Myocyte (in vitro differentiated cells): ENCODE data around the gene ETFA. TPM values are rescaled to one million over a fixed set of nuclear protein-coding genes. Genes with fewer than 3 reads are reported as not detected.

Source experiments
- DNase-seq: peaks from one replicate; pipeline ENCODE4 v3.0.0-alpha.2; 2012; ENCODE audit warnings: low read depth
- total RNA-seq: library from RNA; depleted of rRNA; stranded (reverse); fragments of >200 nt; gene quantifications from 2 replicates; pipeline ENCODE4 v1.2.3, GENCODE V29; 2014

Gene ETFA
- total RNA-seq, 1 donor from 2014 or later, result 144 TPM

- DNase-seq, result no peak
Observed at GRCh38 chr15:76221085-76221767, 90.0 kb downstream of the ETFA start.

DNA sequence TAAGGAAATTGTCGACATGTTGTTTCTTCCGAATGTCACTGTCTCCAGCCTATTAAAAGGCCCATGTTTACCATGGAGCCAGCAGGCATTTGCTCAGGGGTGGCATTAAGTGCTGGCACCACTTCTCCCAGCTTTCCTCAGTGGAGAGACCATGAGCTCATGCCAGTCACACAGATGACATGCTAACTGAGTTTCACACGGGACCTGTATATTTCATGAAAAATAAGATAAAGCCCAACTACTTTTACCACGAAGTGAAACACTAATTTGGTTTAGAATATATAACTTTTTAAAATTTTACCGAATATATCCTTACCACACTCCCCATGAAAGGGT, 93.4 kb downstream of the ETFA start:
- DNase-seq, result no peak

DNA sequence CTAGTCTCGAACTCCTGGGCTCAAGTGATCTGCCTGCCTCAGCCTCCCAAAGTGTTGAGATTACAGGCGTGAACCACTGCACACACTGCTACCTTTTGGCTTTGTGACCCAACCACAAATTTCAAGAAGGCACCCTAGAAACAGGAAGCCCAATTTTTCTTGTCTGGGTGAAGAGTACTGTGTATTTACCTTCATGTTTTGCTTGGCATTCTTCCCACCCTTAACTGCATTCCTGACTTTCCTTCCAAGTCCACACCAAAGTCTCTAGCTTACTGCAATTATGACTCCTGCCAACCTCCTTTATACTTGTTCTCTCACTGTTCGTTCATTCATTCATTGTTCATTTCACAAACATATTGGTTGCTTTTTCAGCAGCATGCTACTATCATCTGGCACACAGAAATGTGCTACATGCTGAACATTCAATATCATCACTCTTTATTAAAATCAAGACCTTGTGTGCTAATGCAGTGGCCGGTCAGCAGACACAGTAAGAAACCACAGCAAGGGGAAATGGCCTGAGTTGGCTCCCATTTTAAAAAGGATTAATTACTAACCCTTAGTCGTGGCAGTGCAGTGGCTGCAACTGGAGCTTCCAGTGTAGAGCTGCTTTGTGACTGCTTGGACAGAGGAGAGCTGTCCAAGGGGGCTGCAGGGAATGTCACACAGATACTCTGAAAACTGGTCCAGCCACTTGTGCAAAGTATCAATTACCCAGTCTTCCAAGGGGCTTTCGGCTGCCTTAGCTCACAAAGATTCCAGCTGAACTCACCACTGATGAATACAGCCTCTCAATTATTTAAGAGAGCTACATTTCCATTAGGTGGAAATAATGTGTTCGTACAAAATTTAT, 94.0 kb downstream of the ETFA start:
- DNase-seq, result peak; percentile 21

GRCh38 chr15:76215634-76216033, 95.6 kb downstream of the ETFA start:
- DNase-seq, result no peak

DNA sequence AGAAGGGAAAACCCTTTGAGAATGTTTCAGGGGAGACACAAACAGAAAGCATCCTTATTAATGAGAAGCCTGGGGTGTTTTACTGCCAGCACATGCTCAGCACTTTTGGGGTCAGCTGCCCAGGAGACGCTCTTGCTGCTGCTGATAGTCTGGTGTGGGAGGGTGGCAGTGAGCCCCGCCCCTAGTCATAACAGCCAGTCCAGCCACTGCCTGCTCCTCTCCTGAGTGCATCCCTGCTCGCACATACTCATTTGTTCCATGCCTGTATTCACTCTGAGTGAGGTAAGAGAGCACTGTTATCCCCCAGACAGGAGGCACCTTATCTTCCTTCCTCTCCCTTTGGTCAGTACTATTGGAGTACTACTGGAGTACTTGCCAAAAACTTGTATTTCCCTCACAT, 101.3 kb downstream of the ETFA start:
- no peak for DNase-seq

DNA sequence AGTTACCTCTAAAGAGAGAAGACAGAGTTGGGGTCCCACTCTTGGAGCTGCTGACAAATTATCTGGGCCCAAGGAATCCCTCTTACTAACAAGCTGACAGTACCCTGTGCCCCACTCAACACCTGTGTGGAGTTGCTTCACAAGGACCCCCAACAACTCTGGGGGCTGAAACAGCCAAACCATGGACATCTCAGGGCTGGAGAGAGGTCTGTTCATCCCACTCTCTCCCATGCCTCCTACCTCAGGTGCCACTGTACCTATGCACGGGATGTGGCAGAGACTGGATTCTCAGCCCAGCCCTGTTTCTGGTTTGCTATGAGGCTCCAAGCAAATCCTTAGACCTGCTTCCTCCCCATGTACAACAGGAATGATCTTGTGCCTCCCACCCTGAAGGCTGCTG, 101.7 kb downstream of the ETFA start:
- no peak for DNase-seq

GRCh38 chr15:76208786-76209424, 102.4 kb downstream of the ETFA start:
- peak; percentile 7 for DNase-seq

DNA sequence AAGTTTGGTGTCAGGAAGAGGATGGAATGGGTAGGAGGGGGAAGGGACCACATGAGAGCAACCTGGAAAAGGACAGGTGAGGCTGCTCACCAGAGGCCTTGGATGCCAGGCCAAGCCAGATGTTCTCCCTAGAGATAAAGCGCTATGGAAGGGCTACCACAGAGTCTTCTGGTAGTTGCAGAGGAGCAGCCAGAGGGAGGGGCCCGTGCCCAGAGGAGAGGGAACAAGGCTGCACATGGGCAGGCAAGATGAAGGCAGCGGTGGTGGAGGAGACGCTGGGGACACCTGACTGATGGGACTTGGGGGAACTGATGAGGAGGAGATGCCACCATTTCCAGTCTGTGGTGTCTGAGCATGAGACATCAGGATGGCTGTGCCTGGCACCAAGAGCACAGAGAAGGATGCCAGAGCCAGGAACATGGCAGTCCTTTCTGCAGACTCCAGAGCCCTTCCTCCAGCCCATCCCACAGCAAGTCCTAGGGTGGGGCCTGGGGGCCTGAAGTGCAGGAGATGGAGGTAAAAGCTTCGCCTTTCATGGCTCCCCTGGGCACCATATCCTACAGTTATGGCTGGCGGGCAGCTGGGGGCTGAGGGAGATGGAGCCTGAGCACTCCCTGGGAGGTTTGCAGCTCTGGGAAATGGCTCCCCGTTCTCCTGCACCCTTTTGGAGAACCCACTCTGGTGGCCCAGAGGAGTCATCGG, 103.0 kb downstream of the ETFA start:
- no peak for DNase-seq

- peak; percentile 95 for DNase-seq
Observed at GRCh38 chr15:76206325-76206976, 104.8 kb downstream of the ETFA start.

- no peak for DNase-seq
Observed at GRCh38 chr15:76204916-76205460, 106.3 kb downstream of the ETFA start.

DNA sequence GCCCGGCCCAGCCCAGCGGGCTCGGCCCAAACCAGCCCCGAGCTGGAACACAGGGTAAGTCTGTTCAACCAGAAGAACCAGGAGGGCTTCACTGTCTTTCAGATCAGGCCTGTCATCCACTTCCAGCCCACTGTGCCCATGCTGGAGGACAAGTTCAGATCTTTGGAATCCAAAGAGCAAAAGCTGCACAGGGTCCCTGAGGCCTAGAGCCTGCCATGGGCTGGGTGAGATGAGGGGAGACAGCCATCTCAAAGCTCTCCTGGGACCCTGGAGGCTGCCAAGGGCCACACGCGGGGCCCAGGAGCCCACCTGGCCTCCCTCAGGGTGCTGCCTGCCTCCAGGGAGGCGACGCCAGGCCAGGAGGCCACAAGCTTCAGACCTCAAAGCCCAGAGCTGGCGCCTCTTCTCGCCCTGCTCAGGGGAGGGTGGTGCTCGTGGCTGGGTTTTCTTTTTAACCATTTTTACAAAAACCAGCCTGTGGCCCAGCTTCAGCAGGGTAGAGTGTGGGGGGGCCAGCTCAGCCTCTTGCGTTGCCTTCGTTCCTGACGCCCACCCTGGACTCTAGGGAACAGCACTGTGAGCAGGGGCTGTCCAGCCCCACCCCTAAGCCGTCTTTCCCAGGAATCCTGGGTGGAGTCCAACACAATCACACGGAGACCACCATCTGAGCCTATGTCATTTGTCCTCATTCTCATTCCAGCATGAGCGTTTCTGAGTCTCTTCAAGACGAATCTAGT, 107.0 kb downstream of the ETFA start:
- DNase-seq, result no peak

GRCh38 chr15:76203346-76204108, 107.7 kb downstream of the ETFA start:
- no peak for DNase-seq

DNA sequence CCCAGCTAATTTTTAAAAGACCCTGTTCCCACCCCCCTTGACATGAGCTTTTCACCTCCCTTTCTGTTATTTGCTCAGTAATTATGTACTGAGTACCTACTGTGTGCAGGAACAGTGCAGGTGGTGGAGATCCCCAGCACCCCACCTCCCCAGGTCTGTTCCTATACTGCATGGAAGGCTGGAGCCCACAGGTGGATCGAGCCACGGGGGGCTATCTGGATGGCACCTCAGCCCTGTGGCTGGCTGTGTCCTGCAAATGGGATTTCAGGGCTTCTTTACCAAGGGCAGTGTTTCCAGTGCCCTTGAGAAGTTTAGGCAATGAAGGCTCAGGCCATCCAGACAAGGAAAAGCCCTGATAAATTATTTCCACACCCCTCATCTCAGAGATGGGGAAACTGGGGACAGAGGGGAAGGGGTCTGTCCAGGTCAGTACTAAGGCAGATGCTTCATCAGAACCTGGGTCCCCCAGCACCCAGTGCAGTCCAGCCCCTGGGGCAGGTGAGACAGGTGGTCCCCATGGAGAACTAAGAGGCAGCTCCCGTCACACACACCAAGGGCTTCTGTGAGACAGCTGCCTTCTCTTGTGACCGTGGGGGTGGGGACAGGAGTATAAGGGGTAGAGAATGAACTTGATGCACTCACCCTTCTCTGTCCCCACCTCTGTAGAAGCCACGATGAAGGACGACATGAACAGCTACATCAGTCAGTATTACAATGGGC, 109.6 kb downstream of the ETFA start:
- DNase-seq, result no peak

- DNase-seq, result no peak
Observed at GRCh38 chr15:76200641-76201105, 110.6 kb downstream of the ETFA start.

DNA sequence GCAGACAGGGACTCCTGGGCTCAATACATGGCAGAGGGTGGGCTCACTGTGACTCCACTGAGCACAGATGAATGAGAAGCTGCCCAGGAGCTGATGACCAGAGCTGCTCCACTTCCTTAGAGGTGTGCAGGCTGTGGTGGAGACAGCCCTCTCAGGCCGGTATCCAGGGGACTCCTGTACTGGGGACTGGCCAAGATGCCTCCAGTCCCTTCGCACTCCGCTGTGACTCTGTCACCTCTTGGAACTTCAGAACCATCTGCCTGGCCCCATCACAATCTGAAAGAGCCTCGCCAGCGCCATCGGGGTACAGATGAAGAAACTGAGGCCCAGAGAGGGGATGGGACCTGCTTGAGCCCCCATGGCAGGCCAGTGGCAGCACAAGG, 111.2 kb downstream of the ETFA start:
- DNase-seq, result no peak

DNA sequence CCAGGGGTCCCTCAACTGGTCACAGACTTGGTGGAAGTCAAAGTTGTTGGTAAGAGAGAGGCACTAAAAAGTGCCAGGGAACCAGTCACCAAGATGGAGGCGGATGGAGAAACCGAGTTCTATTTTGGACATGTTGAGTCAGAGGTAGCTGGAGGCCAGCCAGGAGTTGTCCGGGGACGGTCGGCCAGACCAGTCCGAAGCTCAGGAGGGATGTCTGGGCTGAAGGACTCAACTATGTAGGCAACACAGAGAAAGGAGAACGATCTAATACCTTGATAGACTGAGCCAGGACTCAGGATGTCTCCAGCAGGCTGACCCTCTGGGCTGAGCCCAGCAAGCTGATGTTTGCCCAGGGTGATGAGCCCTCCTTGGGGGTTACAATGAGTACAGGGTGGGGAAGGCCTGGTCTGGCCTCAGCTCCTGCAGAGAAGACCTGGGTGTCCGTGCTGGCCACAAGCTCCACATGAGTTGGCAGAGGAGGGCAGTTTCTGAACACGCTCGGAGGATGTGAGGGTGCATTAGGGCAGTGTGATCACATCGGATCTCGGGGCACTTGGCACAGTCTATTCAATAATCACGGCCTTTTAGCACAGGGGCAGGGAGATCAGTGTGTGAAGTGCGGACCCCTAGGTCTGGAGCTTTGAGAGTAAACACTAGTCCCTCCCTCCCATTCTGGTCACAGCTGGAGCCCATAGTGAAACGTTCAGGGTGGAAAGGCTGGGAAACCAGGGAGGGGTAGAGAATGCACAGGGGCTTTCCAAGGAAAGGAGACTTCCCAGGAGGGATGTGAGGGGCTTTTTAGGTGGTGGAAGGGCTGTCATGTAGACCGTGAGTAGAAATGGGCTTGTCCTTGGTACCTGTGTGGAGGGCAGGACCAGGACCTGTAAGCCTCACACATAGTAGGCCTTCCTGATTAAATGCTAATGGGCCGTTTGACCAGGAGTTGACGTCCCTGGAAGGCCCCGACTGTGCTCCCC, 111.9 kb downstream of the ETFA start:
- DNase-seq, result peak; percentile 92

DNA sequence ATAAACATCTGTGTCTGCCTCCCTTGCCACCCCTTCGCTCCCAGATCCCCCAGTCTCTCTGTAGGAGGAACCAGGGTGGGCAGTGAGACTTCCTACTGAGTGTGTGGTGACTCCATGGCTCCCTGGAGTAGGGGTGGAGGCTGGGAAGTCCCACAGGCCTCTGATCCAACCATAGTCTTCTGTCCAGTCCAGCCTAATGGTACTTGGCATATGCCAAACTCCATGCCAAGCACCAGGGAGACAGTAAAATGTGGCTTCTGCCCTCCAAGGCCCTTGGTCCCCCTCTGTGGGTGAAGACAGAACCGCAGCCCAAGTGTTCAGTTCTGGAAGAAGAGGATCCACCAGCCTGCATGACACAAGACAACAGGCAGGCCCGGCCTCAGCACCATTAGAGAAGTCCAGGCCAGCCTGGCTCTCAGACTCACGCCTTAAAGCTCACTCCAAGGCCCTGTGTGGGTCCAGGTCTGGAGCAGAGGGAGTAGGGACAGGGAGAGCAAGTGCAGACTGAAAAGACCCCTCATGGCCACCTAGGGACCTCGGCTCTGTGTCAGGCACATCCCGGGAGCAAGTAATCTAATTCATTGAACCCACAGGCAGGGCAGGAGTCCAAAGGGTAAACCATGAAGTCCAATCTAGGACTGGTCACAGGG, 112.7 kb downstream of the ETFA start:
- no peak for DNase-seq
